Activated T-helper 17 cell treated with anti-CD3 and anti-CD28 coated beads, Interleukin-2, amount 50 U/mL, for 72 hours (primary cell): ENCODE results near the gene CEBPG. TPM values are rescaled to one million over a fixed set of nuclear protein-coding genes. Genes with fewer than 3 reads are reported as not detected.

ENCODE experiments used
- ATAC-seq: fragments of 150-1000 bp; cut with Tn5 transposase; replicated peaks from 2 replicates; pipeline ENCODE4 v1.10.0; 2021; ENCODE audit warnings: mild to moderate bottlenecking, moderate library complexity
- H3K27ac Mint-ChIP-seq: one replicate; pipeline ENCODE4 v1.8.0; 2022; ENCODE audit warnings: mixed read lengths
- H3K27me3 Mint-ChIP-seq: one replicate; pipeline ENCODE4 v1.8.0; 2022; ENCODE audit warnings: mixed read lengths
- H3K36me3 Mint-ChIP-seq: one replicate; pipeline ENCODE4 v1.8.0; 2022; ENCODE audit warnings: low read depth, mild to moderate bottlenecking, mixed read lengths
- H3K4me1 Mint-ChIP-seq: one replicate; pipeline ENCODE4 v1.8.0; 2022; ENCODE audit warnings: mixed read lengths
- H3K4me3 Mint-ChIP-seq: one replicate; pipeline ENCODE4 v1.8.0; 2022; ENCODE audit warnings: mild to moderate bottlenecking, mixed read lengths
- H3K9me3 Mint-ChIP-seq: one replicate; pipeline ENCODE4 v1.8.0; 2022; ENCODE audit warnings: mixed read lengths
- total RNA-seq, 2 donors: library from RNA; stranded (reverse); gene quantifications; one replicate each; pipeline ENCODE4 v1.2.3, GENCODE V29; 2022

CEBPG gene
- total RNA-seq = 10 to 100 TPM; 15.0 to 23.6 TPM

DNA sequence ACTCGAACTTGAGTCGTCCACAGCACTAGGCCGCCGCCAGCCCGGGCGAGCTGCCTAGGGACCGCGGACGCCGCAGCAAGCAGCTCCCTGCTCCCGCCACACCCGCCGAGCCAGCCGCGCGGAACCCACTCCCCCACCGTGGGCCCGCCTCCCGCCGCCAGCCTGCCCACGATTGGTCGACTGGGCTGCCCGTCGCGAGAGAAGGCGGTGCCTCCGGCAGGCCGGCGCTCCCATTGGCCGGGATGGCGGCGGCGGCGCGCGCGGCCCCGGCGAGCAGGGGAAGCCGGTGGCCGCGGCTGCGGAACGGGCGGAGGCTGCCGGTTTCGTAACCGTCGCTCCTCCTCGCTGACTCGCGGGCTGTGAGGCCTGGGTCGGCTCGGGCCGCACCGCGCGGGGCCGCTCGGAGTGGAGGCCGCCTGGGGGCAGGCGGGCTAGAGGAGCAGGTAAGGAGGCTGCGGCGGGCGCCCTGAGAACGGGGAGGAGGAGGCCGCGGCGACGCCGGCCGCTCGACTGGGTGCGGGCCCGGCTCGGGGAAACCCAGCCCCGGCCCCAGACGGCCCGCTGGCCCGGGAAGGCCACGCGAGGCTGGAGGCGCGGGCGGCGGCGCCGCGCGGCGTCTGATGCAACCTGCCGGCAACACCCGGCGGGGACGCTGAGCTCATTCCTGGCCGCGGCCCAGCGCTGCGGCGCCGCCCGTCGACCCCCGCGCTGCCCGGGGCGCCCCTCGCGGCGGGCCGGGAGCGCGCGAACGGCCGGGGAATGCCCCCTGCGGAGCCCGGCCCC is at the start of gene CEBPG:
TSS of gene CEBPG (plus strand) at position 257 of the 783 bp plus-strand sequence. CDS start 5,531 bp downstream, outside the sequence.
- H3K9me3 Mint-ChIP-seq = no peaks in the 10 kb centered on the region
- H3K4me1 Mint-ChIP-seq = peaks cover 39% of the 10 kb centered on the region
- H3K36me3 Mint-ChIP-seq = peaks cover 33% of the 10 kb centered on the region
- H3K27ac Mint-ChIP-seq = peak within 1 kb of the TSS; percentile 80
- peak within 1 kb of the TSS; percentile 92 for H3K4me3 Mint-ChIP-seq
- H3K27me3 Mint-ChIP-seq = no peaks in the 10 kb centered on the region
- peak; percentile 94 for ATAC-seq

DNA sequence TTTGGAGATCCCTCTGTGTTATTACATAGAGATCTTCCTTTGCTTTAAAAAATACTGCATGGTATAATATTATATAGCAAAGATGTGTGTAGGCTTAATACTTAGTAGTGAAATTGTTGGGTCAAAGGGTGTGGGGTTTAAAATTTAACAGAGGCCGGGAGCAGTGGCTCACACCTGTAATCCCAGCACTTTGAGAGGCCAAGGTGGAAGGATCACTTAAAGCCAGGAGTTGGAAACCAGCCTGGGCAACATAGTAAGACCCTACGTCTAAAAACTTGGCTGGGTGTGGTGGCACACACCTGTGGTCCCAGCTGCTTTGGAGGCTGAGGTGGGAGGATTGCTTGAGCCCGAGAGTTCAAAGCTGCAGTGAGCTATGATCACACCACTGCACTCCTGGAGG is 48.9 kb upstream of the CEBPG start:
- Mint-ChIP-seq H3K27me3 (peaks cover 12% of the 10 kb centered on the region), H3K4me3 (no peak overlapping the region), H3K4me1 (no peaks in the 10 kb centered on the region), H3K27ac (no peak overlapping the region), H3K36me3 (no peaks in the 10 kb centered on the region), H3K9me3 (no peaks in the 10 kb centered on the region)
- no peak for ATAC-seq

DNA sequence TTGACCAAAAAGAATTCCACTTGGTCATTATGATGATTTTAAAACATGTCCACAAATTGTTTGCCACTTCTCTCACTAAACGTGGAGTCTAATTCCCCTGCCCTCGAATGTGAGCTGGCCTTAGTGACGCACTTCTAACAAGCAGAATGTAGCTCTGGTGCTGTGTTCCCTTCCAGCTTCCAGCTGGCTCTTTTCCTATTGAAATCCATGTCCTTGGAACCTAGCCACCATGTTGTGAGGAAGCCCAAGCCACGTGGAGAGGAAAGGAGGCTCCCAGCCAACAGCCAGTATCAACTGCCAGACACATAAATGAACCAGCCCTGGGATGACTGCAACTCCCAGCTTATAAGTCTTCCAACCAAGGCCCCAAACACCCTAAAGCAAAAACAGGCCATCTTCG is 47.6 kb upstream of the CEBPG start:
- H3K4me1 Mint-ChIP-seq = no peaks in the 10 kb centered on the region
- no peak overlapping the region for H3K27ac Mint-ChIP-seq
- no peaks in the 10 kb centered on the region for H3K9me3 Mint-ChIP-seq
- no peak overlapping the region for H3K4me3 Mint-ChIP-seq
- no peaks in the 10 kb centered on the region for H3K36me3 Mint-ChIP-seq
- ATAC-seq = no peak
- peaks cover 14% of the 10 kb centered on the region for H3K27me3 Mint-ChIP-seq

DNA sequence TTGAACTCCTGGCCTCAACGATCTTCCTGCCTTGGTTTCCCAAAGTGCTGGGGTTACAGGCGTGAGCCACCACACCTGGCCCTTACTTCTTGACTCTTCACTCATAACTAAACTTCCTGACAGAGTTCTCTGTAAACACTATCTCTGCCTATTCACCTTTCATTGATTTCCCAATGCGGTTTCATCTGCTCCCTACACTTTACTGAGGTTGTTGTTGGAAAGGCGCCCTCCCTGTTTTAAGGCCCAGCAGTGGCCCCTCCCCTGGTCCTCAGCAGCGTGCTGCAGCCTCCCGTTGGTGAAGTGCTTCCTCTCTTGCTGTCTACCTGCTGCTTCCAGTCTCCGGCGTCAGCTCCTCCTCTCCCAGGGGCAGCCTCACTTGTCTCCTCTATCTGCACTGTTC is 44.4 kb upstream of the CEBPG start:
- Mint-ChIP-seq H3K9me3 (no peaks in the 10 kb centered on the region), H3K4me1 (no peaks in the 10 kb centered on the region), H3K27me3 (peaks cover 14% of the 10 kb centered on the region), H3K4me3 (no peak overlapping the region), H3K36me3 (no peaks in the 10 kb centered on the region), H3K27ac (no peak overlapping the region)
- no peak for ATAC-seq

DNA sequence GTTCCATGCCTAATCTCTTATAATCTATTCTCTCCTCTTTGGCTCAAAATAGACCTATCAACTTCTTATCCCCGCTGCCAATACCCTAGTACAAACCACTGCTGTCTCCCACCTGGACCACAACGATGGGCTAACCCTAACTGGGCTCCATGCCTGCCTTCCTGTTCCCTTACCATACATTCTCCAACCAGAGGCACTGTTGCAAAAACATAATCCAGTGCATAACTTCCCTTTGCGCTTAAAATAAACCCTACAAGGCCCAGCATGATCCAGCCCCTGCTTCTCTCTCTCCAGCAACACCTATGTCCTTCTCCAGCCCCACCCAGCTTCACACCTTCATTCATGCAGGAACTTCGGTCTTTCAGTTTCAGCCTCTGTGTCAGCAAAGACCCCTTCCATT is 43.8 kb upstream of the CEBPG start:
- no peak for ATAC-seq
- Mint-ChIP-seq H3K4me3 (no peak overlapping the region), H3K4me1 (no peaks in the 10 kb centered on the region)

DNA sequence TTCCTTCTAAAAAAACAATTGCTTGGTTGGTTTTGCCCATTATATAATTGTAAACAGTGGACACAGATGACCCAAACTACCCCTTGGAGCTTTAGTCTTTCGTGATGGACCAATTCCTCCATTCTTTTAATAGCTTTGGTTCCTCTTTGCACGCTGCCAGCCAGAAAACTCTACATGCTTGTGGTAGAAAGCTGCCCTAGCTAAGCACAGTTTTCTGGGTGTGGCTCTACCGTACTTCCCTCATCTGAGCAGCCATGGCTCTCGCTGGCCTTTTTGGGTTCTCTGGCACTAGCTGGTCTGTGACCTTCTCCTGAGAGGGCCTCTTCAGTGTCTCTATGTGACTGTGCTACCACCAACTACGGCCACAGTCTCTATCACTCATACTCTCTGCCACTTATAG is 41.3 kb upstream of the CEBPG start:
- Mint-ChIP-seq H3K27me3 (peaks cover 14% of the 10 kb centered on the region), H3K36me3 (no peaks in the 10 kb centered on the region), H3K4me3 (no peak overlapping the region), H3K27ac (no peak overlapping the region), H3K4me1 (no peaks in the 10 kb centered on the region), H3K9me3 (no peaks in the 10 kb centered on the region)
- ATAC-seq = no peak

More for the DNA sequence above, 43.8 kb upstream of the CEBPG start:
- H3K27ac Mint-ChIP-seq = no peak overlapping the region
- H3K9me3 Mint-ChIP-seq = no peaks in the 10 kb centered on the region
- H3K27me3 Mint-ChIP-seq = peaks cover 14% of the 10 kb centered on the region
- no peaks in the 10 kb centered on the region for H3K36me3 Mint-ChIP-seq

DNA sequence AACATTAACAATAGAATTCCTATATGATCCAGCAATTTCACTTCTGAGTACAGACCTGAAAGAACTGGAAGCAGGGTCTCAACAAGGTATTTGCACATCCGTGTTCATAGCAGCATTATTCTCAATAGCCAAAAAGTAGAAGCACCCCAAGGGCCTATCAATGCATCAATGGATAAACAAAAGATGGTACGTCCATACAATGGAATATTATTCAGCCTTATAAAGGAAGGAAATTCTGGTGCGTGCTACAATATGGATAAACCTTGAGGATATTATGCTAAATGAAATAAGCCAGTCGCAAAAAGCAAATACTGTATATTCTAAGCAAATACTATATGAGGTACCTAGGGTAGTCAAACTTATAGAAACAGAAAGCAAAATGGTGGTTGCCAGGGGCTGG is 40.4 kb upstream of the CEBPG start:
- H3K36me3 Mint-ChIP-seq = no peaks in the 10 kb centered on the region
- no peaks in the 10 kb centered on the region for H3K9me3 Mint-ChIP-seq
- peaks cover 17% of the 10 kb centered on the region for H3K27me3 Mint-ChIP-seq
- no peak for ATAC-seq
- no peak overlapping the region for H3K4me3 Mint-ChIP-seq
- H3K27ac Mint-ChIP-seq = no peak overlapping the region
- H3K4me1 Mint-ChIP-seq = no peaks in the 10 kb centered on the region

DNA sequence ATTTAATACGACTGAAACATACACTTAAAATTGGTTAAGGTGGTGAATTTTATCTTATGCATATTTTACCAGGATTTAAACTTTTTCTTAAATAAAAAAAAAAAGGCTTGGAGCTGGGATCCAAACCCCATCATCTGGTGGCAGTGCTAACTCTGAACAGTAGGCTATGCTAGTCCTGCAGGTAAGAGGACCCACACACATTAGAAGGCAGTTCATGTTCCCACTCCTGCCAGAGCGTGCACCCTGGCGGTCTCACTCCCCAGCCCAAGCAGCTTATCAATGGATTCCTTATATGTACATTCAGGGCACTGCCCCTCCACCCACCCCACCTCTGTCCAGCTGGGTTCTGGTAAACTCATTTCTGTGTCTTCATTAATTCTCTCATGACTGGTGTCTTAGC is 39.9 kb upstream of the CEBPG start:
- H3K9me3 Mint-ChIP-seq = no peaks in the 10 kb centered on the region
- H3K27me3 Mint-ChIP-seq = peaks cover 18% of the 10 kb centered on the region
- no peak for ATAC-seq
- no peak overlapping the region for H3K4me3 Mint-ChIP-seq
- no peaks in the 10 kb centered on the region for H3K36me3 Mint-ChIP-seq
- no peak overlapping the region for H3K27ac Mint-ChIP-seq
- H3K4me1 Mint-ChIP-seq = no peaks in the 10 kb centered on the region

DNA sequence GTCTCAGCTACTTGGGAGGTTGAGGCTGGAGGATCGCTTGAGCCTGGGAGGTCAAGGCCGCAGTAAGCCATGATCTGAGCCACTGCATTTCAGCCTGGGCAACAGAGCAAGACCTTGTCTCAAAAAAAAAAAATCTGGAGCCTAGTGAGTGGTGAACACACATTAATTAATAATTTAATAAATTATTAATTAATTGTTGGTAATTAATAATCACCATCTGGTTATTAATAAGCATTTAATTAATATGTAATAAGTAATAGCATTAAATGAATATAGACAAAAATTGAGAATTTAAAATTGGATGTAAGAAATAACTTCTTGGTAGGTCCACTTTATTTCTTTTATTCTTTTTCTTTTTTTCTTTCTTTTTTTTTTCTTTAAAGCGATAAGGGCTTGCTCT is 39.2 kb upstream of the CEBPG start:
- peaks cover 20% of the 10 kb centered on the region for H3K27me3 Mint-ChIP-seq
- no peak for ATAC-seq
- no peak overlapping the region for H3K27ac Mint-ChIP-seq
- no peak overlapping the region for H3K4me3 Mint-ChIP-seq
- H3K4me1 Mint-ChIP-seq = no peaks in the 10 kb centered on the region
- H3K9me3 Mint-ChIP-seq = no peaks in the 10 kb centered on the region
- H3K36me3 Mint-ChIP-seq = no peaks in the 10 kb centered on the region

DNA sequence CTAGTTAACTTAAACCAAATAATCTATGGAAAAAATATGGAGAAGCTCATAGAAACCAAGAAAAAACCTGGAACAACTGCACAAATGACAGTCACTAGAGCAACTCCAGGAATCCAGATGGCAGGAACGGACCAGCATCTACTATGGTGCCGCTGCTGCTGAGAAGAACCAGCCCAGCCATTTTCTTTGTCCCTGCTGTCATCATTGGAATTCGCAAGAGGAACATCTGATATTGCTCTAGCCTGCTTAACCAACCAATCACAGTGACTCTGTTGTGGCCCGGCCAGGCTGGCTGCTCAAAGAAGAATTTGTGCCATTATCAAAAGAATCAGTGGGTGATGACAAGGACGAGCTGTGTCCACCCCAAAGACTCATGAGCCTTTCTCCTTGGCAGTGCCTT is 38.1 kb upstream of the CEBPG start:
- peaks cover 10% of the 10 kb centered on the region for H3K27me3 Mint-ChIP-seq
- no peak for ATAC-seq
- no peaks in the 10 kb centered on the region for H3K9me3 Mint-ChIP-seq
- no peak overlapping the region for H3K27ac Mint-ChIP-seq
- no peaks in the 10 kb centered on the region for H3K36me3 Mint-ChIP-seq
- no peak overlapping the region for H3K4me3 Mint-ChIP-seq
- H3K4me1 Mint-ChIP-seq = no peaks in the 10 kb centered on the region

DNA sequence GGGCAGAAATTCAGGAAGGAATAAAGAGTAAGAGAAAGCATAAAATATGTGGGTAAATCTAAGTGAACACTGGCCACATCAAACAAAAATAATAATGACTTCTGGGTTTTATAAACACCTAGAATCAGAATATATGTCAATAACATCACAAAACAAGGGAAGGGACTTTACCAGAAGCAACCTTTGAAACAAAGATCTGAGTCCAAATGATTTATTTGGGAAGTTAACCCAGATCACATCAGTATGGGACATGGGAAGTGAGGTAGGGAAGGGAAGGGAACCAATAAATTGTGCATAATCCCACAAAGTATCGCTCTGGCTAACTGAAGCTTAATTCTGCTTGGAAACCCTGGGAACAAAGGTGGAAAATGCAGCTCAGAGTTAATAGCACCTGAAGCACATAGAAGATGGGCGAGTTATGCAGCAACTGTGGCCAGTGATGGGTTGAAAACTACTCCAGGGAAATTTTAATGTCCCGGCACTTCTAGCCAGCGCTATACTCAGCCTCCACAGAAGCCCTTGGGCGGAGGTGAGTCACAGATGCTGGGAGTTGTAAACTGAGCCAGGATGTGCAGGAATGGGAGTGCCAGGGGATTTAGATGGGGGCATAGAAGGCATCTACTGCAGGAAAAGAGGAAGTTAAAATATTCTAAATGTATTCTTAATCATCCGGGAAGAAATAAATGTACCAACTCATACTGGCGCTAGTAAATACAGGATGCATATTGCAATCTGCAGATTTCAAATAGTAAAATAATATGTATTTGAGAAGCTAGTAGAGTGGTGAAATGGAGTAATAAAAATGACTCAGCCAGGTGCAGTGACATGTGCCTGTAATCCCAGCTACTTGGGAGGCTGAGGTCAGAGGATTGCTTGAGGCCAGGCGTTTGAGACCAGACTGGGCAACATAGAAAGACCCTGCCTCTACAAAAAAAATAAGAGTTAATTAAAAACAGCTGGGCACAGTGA is 34.2 kb upstream of the CEBPG start:
- H3K27ac Mint-ChIP-seq = no peak overlapping the region
- H3K4me3 Mint-ChIP-seq = no peak overlapping the region
- H3K4me1 Mint-ChIP-seq = no peaks in the 10 kb centered on the region
- ATAC-seq = no peak
- H3K36me3 Mint-ChIP-seq = no peaks in the 10 kb centered on the region
- H3K9me3 Mint-ChIP-seq = no peaks in the 10 kb centered on the region
- H3K27me3 Mint-ChIP-seq = peaks cover 40% of the 10 kb centered on the region

DNA sequence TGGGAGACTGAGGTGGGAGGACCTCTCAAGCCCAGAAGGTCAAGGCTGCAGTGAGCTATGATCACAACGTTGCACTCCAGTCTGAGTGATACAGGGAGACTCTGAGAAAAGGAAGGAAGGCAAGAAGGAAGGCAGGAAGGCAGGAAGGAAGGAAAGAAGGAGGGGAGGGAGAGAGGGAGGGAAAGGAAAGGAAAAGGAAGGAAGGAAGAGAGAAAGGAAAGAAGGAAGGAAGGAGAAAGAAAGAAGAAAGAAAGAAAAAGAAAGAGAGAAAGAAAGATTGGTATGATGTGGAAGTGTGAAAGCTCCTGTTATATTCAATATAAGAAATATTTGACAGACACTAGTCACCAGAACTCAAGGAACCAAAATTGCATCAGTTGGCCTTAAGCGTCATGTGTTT is 32.5 kb upstream of the CEBPG start:
- Mint-ChIP-seq H3K4me3 (no peak overlapping the region), H3K36me3 (no peaks in the 10 kb centered on the region), H3K27ac (no peak overlapping the region), H3K4me1 (no peaks in the 10 kb centered on the region), H3K27me3 (peaks cover 57% of the 10 kb centered on the region), H3K9me3 (no peaks in the 10 kb centered on the region)
- no peak for ATAC-seq

DNA sequence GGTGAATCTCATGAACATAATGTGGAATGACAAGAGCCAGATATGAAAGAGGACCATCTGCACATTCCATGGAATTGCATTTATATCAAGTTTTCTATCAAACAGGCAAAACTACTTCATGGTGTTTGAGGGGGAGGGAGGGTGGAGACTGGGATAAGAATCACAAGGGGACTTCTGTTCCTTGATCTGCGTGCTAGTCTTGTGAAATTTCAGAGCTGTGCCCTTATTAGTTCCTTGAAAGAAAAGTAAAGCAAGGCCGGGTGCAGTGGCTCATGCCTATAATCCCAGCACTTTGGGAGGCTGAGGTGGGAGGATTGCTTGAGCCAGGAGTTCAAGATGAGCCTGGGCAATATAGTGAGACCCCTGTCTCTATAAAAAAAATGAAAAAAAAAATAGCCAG is 30.2 kb upstream of the CEBPG start:
- Mint-ChIP-seq H3K27ac (no peak overlapping the region), H3K9me3 (no peaks in the 10 kb centered on the region), H3K4me3 (no peak overlapping the region), H3K27me3 (peaks cover 65% of the 10 kb centered on the region), H3K36me3 (no peaks in the 10 kb centered on the region), H3K4me1 (no peaks in the 10 kb centered on the region)
- no peak for ATAC-seq

DNA sequence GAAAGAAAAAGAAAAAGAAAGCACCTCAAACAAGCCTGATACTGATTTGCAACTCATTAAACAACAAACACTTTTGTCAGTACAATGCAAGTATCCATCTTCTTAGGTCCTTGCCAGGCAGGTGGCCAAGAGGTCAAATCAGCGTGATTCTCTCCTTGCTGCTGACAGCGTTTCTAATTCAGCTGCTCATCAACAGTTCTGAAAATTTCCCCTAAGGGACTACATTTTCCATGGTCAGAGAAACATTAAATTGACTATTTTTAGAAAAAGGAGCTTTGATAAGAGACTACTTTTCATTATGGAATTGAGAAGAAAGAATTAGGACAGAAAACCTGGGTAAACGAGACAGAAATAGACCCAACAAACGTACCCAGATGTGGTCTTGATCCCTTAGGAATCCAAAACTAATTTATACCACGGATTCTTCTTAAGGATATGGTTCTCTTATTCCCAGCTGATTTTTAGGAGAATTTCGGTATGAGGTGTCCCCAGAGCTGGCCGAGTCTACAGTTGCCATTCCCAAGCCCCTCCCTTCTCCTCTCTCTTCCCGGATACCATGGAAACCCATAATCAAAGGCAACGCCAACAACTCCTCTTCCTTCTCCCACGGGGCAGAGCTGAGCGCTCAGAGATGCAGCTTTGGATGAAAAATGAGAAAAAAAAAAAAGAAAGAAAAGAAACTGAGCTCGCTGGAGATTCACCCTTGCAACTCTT is 29.5 kb upstream of the CEBPG start:
- no peak overlapping the region for H3K27ac Mint-ChIP-seq
- no peak overlapping the region for H3K4me3 Mint-ChIP-seq
- no peaks in the 10 kb centered on the region for H3K4me1 Mint-ChIP-seq
- no peaks in the 10 kb centered on the region for H3K9me3 Mint-ChIP-seq
- peaks cover 68% of the 10 kb centered on the region for H3K27me3 Mint-ChIP-seq
- ATAC-seq = no peak
- no peaks in the 10 kb centered on the region for H3K36me3 Mint-ChIP-seq
